Motor neuron (in vitro differentiated cells): ENCODE measurements around the gene APCDD1L. TPM values are rescaled to one million over a fixed set of nuclear protein-coding genes. Genes with fewer than 3 reads are reported as not detected.
A peak's percentile ranks its signal among the peaks of the same experiment; 100 is the strongest.
"Not testable (repeated sequence)": the region's sequence is repeated elsewhere in the genome, so short reads cannot be mapped to it uniquely, and the experiment has no call there.

Source experiments
- ATAC-seq, 8 experiments: fragments of 200-7000 bp; cut with Tn5 transposase; replicated peaks in 6 of 8; 2 replicates each; pipeline ENCODE4 v1.8.0; 2021; ENCODE audit warnings: mild to moderate bottlenecking in 8 of 8, moderate library complexity in 8 of 8
- H3K27ac ChIP-seq, 2 donors: fragments of 250-450 bp; sonication (Bioruptor Pico); 2 replicates each; pipeline ENCODE4 v1.9.0; 2021; ENCODE audit warnings: antibody characterized with exemption in 2 of 2, mild to moderate bottlenecking in 2 of 2, moderate library complexity in 1 of 2
- H3K4me1 ChIP-seq, 2 donors: fragments of 250-450 bp; sonication (Bioruptor Pico); replicated peaks in 1 of 2; 2 replicates each; pipeline ENCODE4 v1.6.1; 2021; ENCODE audit warnings: antibody characterized with exemption in 2 of 2, mild to moderate bottlenecking in 2 of 2, moderate library complexity in 1 of 2
- H3K4me3 ChIP-seq, 5 donors: fragments of 250-450 bp; sonication (Bioruptor Pico); 2 replicates each; pipeline ENCODE4 v1.9.0; 2021; ENCODE audit warnings: antibody characterized with exemption in 5 of 5, mild to moderate bottlenecking in 5 of 5, moderate library complexity in 4 of 5
- WGBS, 10 experiments: fragments of 450-650 bp; shearing (Covaris generic); methylation state at CpG; one replicate each; pipeline ENCODE4 v1.0.0; 2022; 5-methylcytosine and 5-hydroxymethylcytosine counted together
- in situ Hi-C, 9 experiments: fragments of 400-800 bp; cut with MboI; loops; one replicate each; pipeline ENCODE4 v1.15.0; 2021; ENCODE audit warnings: low sequenced_read_pairs in 9 of 9, low pct_unique_long_range_greater_than_20kb in 2 of 9; ENCODE audit not compliant: unreplicated experiment in 9 of 9
- total RNA-seq, 8 experiments: library from RNA; unstranded; fragments of 300-600 nt; gene quantifications; 2 replicates each; pipeline versions ENCODE4 v1.2.3 to v1.2.4, GENCODE V29; 2022

The APCDD1L gene
- total RNA-seq, 8 experiments from 2014 or later: 0.11 to 6.3 (median 0.59) TPM

GRCh38 chr20:58519940-58520712, 4.9 kb upstream of the APCDD1L start:
- no peak overlapping the region for H3K4me3 ChIP-seq
- ATAC-seq: no peak
- peaks cover 4 to 13% of the 10 kb centered on the region in 2 donors for H3K4me1 ChIP-seq
- no peak overlapping the region for H3K27ac ChIP-seq
- WGBS, 10 experiments: 80 to 94% (median 90%) methylated on average over 1 to 3 of the region's 5 CpGs; no CpG with 5 or more reads in 7 of the 10 experiments
- in situ Hi-C loops: no loop called here

DNA sequence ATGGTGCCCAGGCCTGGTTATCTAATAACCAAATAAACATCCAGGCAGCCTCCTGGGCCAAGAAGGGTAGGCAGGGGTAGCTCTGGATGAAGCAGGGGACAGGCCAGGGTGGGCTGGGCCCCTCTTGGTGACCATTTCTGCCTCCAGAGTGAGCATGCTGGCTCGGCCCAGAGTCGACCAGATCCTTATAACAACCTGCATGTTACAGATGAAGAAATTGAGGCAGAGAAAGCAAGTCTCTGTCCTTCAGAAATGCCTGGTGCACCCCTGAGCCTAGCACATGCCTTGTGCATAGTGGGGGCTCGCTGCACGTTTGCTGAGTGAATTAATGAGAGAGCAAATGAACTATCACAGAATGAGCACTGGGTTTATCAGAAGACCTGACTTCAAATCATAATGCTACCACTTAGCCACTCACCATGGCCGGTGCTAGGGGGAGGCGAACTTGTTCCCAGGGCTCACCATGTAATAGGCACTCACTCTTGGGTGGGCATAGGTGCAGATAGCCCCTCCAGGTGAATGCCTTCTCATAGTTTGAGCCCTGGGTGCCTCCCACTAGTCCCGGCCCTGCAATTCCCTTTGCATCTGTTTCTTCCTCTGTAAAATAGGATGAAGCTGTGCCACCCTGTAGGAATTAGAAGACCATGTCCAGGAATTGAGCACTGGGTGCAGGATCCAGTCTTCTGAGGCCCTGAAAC, 3.8 kb upstream of the APCDD1L start:
- in situ Hi-C loops: no loop called here
- H3K27ac ChIP-seq: no peak overlapping the region
- H3K4me3 ChIP-seq: no peak overlapping the region
- ATAC-seq: no peak
- WGBS, 10 experiments: 0 to 75% (median 50%) methylated on average over 1 to 4 of the region's 7 CpGs; no CpG with 5 or more reads in 4 of the 10 experiments
- peaks cover 4 to 16% of the 10 kb centered on the region in 2 donors for H3K4me1 ChIP-seq

GRCh38 chr20:58518387-58518786, 3.2 kb upstream of the APCDD1L start:
- ATAC-seq: no peak
- peaks cover 0 to 10% of the 10 kb centered on the region in 2 donors for H3K4me1 ChIP-seq
- H3K27ac ChIP-seq: no peak overlapping the region
- in situ Hi-C loops: no loop called here
- H3K4me3 ChIP-seq: no peak overlapping the region
- 20 to 79% (median 72%) methylated on average over 1 to 9 of the region's 11 CpGs; no CpG with 5 or more reads in 4 of the 10 experiments for WGBS, 10 experiments

- 0 to 70% (median 2%) methylated on average over 2 to 10 of the region's 74 CpGs; no CpG with 5 or more reads in 5 of the 10 experiments for WGBS, 10 experiments
- Histone ChIP-seq H3K4me3 (no peak overlapping the region), H3K27ac (no peak overlapping the region), H3K4me1 (peaks cover 4 to 10% of the 10 kb centered on the region in 2 donors)
- ATAC-seq: peak in 3 of 8 experiments; percentile 57 to 74 (median 61)
- in situ Hi-C loops: no loop called here
Observed at GRCh38 chr20:58514321-58515232, 622 bp downstream of the APCDD1L start.

DNA sequence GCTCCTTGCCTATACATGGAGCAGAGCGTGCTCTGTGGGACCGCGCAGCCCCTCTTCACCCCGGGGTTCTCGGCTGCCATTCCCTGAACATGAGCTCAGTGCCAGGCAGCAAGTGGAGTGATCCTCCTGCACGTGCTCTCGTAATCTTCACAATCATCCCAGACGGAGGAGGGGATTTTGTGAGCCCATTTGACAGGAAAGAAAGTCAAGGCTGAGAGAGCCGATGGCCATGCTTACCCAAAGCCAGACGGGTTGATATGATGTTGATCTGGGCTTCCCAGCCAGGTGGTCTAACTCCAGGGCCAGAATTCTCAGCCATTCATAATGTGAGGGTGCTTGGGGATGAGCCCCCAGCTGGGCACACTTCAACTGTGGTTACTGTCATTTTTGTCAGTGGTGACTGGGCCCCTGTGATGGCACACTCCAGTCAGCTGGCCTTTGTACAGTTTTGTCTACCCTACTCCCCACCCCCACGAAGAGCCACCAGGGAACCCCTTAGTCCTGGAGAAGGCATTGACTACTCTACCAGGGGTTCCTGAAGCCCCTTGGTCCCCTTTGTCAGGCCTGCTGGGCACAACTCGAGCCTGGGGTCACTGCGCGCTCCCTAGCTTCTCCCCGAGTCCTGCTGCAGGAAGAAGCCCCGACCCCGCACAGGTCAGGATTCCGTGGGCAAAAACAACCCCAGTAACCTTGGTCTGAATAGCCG, 1.5 kb downstream of the APCDD1L start:
- Histone ChIP-seq H3K4me3 (no peak overlapping the region), H3K4me1 (peaks cover 4 to 10% of the 10 kb centered on the region in 2 donors), H3K27ac (no peak overlapping the region)
- WGBS, 10 experiments: 60 to 93% (median 78%) methylated on average over 1 to 10 of the region's 19 CpGs; no CpG with 5 or more reads in 2 of the 10 experiments
- in situ Hi-C loops: no loop called here
- ATAC-seq: no peak

- Histone ChIP-seq H3K4me3 (no peak overlapping the region), H3K4me1 (peaks cover 4 to 10% of the 10 kb centered on the region in 2 donors), H3K27ac (no peak overlapping the region)
- in situ Hi-C loops: no loop called here
- 32 to 92% (median 50%) methylated on average over 1 to 7 of the region's 17 CpGs; no CpG with 5 or more reads in 4 of the 10 experiments for WGBS, 10 experiments
- no peak for ATAC-seq
Observed at GRCh38 chr20:58512808-58513552, 2.2 kb downstream of the APCDD1L start.

DNA sequence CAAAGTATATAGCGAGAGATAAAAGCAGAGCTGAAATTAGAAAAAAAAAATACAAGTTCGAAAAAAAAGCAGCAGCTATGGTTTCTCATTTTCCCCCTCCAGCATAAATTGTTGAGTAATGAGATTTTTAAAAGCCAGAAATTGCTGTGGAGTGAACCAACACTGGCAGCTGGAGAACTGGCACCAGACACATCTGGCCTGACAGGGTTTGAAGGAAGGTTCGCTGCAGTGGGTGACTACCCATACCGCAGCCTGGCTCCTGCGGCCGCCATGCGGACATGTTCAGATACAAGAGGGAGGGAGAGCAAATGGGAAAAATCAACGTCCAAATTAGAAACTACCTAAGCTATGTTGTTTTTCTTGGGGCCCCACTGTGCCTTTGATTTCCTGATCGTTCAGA, 3.3 kb downstream of the APCDD1L start:
- in situ Hi-C loops: no loop called here
- Histone ChIP-seq H3K4me3 (no peak overlapping the region), H3K4me1 (peaks cover 7 to 10% of the 10 kb centered on the region in 2 donors), H3K27ac (no peak overlapping the region)
- WGBS, 10 experiments: 20 to 100% (median 78%) methylated on average over 1 to 9 of the region's 9 CpGs
- no peak for ATAC-seq

- in situ Hi-C loops: no loop called here
- H3K4me1 ChIP-seq: peaks cover 7 to 10% of the 10 kb centered on the region in 2 donors
- no peak overlapping the region for H3K4me3 ChIP-seq
- ATAC-seq: peak in 3 of 8 experiments; percentile 11 to 37 (median 19)
- H3K27ac ChIP-seq: no peak overlapping the region
- WGBS, 10 experiments: 0 to 89% (median 40%) methylated on average over 3 to 4 of the region's 4 CpGs
Observed at GRCh38 chr20:58511364-58511763, 3.8 kb downstream of the APCDD1L start.

GRCh38 chr20:58510921-58511320, 4.3 kb downstream of the APCDD1L start:
- Histone ChIP-seq H3K4me3 (no peak overlapping the region), H3K27ac (no peak overlapping the region), H3K4me1 (peaks cover 7 to 10% of the 10 kb centered on the region in 2 donors)
- WGBS, 10 experiments: 78 to 100% (median 86%) methylated on average over 1 to 2 of the region's 2 CpGs; no CpG with 5 or more reads in 5 of the 10 experiments
- no peak for ATAC-seq
- in situ Hi-C loops: no loop called here

DNA sequence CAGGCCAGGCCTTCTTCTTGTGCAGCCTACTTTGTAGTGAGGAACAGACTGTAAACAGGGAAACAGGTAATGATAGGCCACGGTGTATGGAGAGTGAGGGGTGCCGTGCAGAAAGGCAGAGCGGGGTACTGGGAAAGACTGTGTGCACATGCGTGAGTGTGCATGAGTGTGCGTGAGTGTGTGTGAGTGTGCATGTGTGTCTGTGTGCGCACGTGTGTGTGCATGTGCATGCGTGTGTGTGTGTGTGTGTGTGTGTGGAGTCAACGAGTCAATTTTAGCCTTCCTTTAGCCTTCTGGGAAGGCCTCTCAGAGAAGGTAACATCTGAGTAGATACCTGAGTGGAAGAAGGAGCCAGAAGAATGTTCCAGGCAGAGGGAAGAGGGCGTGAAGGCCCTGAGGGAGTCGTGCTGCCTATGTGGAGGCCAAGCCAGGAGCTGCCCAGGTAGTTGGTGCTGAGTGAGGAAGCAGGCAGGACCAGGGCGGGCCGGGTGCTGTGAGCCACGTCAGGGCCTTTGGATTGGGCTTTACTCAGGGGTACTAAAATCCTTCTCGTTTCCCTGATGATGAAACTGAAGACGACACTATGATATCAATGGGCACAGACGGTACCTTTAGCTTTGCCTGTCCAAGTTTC, 6.3 kb downstream of the APCDD1L start:
- WGBS, 10 experiments: 60 to 100% (median 90%) methylated on average over 1 to 9 of the region's 17 CpGs; no CpG with 5 or more reads in 3 of the 10 experiments
- Histone ChIP-seq H3K27ac (no peak overlapping the region), H3K4me1 (peaks cover 4 to 7% of the 10 kb centered on the region in 2 donors), H3K4me3 (no peak overlapping the region)
- ATAC-seq: no peak
- in situ Hi-C loops: no loop called here

DNA sequence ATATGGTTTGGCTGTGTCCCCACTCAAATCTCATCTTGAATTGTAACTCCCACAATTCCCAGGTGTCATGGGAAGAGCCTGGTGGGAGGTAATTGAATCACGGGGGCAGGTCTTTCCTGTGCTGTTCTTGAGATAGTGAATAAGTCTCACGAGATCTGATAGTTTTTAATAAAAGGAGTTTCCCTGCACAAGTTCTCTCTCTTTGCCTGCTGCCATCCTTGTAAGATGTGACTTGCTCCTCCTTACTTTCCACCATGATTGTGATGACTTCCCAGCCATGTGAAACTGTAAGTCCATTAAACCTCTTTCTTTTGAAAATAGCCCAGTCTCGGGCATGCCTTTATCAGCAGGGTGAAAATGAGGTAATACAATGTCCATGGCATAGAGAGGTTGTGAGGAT, 8.2 kb downstream of the APCDD1L start:
- 17 to 100% (median 80%) methylated on average over 1 to 3 of the region's 3 CpGs; no CpG with 5 or more reads in 2 of the 10 experiments for WGBS, 10 experiments
- H3K4me1 ChIP-seq, H3K27ac ChIP-seq, ATAC-seq, H3K4me3 ChIP-seq, in situ Hi-C loops: not testable (repeated sequence)
